ENCODE data around the gene C2orf80.

DNA sequence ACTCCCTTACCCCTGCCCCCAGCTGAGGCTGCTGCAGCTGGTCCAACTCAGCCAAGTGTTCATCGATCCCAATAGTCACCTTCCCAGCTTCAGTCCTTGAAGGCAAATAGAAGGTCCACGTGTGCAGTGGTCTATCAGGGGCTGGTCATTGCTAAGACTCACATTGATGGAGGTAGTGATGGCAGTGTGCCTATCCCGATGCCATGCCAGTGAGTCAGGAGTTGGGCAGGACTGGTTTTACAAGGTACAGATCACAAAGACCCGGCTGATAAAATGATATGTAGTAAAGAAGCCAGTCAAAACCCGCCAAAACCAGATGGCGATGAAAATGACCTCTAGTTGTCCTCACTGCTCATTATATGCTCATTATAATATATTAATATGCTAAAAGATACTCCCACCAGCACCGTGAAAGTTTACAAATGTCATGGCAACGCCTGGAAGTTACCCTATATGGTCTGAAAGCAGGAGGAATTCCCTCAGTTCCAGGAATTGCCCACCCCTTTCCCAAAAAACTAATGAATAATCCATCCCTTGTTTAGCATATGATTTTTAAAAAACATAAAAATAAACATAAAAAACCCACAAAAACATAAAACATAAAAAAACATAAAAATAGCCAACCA is 2.9 kb upstream of the C2orf80 start:
- TF ChIP-seq ARNT (IDR thresholded peaks at IDR 0.05): no peak
- no peak for TF ChIP-seq NFRKB (IDR thresholded peaks at IDR 0.05)
- TF ChIP-seq SP1 (IDR thresholded peaks at IDR 0.05): no peak
- TF ChIP-seq FOXA1 (IDR thresholded peaks at IDR 0.05): no peak
- TF ChIP-seq ELF4 (IDR thresholded peaks at IDR 0.05): no peak
- TF ChIP-seq FOXK2 (IDR thresholded peaks at IDR 0.05): no peak
- TF ChIP-seq BHLHE40 (IDR thresholded peaks at IDR 0.05; ENCODE audit: borderline replicate concordance): no peak
- no peak for TF ChIP-seq SUZ12 (IDR thresholded peaks at IDR 0.05)
- TF ChIP-seq, protein P1, sequence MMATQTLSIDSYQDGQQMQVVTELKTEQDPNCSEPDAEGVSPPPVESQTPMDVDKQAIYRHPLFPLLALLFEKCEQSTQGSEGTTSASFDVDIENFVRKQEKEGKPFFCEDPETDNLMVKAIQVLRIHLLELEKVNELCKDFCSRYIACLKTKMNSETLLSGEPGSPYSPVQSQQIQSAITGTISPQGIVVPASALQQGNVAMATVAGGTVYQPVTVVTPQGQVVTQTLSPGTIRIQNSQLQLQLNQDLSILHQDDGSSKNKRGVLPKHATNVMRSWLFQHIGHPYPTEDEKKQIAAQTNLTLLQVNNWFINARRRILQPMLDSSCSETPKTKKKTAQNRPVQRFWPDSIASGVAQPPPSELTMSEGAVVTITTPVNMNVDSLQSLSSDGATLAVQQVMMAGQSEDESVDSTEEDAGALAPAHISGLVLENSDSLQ (IDR thresholded peaks at IDR 0.05): no peak
- TF ChIP-seq TARDBP (IDR thresholded peaks at IDR 0.05): no peak
- TF ChIP-seq CTBP1 (IDR thresholded peaks at IDR 0.05; ENCODE audit: borderline replicate concordance): no peak

Measured in HEK293T (cell line).